NCI-H1694 (cell line): Measurements from ENCODE around the gene UGT1A8.
"Not testable (repeated sequence)": the region's sequence is repeated elsewhere in the genome, so short reads cannot be mapped to it uniquely, and the experiment has no call there.

Experiments
- DNase-seq: peaks from one replicate; lab custom pipeline; 2025; lab: John Stamatoyannopoulos, UW

The UGT1A8 gene

DNA sequence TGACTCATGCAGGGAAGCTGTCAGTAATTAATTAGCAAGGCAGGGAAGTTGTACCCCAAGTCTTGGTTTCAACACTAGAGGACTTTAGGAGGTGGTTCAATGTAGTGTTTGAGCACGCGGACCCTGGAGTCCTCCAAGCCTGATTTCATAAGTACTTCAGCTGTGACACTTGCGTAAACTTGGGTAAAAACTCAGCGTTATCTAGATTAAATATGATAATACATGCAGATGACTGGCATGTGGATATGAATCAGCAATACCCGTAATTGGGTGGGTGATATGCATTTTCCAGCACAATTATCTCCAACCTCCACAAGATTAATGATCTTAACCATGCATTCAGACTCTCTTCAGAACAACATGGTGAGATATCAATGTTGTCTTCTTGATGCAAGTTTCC, 69.5 kb downstream of the UGT1A8 start:
- DNase-seq, result no peak

DNA sequence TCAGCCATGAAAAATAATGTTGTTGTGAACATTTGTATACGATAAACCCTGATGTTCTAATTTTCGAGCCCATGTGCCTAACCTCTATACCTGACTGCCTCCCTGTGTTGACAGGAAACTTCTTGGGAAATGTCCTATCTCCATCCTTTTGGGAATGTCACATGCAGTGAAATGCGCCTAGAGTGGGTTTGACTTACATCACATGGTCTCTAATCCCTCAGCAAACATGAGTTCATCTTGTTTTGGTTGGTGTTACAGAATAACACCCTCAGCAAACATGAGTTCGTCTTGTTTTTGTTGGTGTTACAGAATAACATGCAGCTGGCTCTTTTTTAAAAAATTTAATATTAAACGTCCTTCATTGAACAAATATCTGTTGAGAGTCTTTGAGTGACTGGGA, 70.9 kb downstream of the UGT1A8 start:
- no peak for DNase-seq

GRCh38 chr2:233689031-233689430, 71.6 kb downstream of the UGT1A8 start:
- DNase-seq, result no peak

- DNase-seq, result no peak
These were observed 72.1 kb downstream of the UGT1A8 start for GRCh38 chr2:233689501-233689900.

GRCh38 chr2:233690444-233690843, 73.0 kb downstream of the UGT1A8 start:
- DNase-seq, result no peak

GRCh38 chr2:233691443-233692433, 74.3 kb downstream of the UGT1A8 start:
- no peak for DNase-seq

GRCh38 chr2:233692648-233693047, 75.2 kb downstream of the UGT1A8 start, which contains the start of gene UGT1A6:
TSS of gene UGT1A6 (plus strand) at chr2:233692890. CDS start at chr2:233693005, 115 bp downstream.
- DNase-seq, result no peak

GRCh38 chr2:233693963-233694362, 76.5 kb downstream of the UGT1A8 start:
- DNase-seq, result no peak

GRCh38 chr2:233698740-233699139, 81.3 kb downstream of the UGT1A8 start:
- DNase-seq, result no peak

DNA sequence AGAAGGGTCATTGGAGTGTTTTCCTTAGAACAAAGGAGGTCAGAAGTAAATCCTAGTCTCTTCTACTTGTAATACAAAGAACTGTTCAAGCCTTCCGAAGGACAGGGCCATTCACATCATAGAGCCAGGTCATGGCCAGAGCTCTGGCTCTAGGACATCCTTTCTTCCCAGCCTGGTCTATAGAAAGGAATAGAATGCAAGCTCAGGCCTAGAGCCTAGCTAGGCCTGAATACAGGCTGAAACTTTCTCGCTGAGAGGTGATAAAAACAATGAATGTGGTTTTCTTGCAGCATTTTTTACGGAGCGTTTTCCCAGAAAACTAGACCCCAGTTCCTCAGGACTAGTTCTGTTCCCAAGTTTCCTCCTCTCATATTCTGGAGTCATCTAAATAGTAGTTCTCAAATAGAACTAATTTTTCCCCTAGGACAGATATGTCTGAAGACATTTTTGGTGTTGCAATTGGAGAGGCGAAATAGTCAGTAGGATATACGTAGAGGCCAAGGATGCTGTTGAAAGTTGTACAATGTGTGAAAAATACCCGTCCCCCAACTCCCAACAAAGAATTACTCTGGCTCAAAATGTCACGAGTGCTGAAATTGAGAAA, 82.1 kb downstream of the UGT1A8 start:
- DNase-seq, result no peak

DNA sequence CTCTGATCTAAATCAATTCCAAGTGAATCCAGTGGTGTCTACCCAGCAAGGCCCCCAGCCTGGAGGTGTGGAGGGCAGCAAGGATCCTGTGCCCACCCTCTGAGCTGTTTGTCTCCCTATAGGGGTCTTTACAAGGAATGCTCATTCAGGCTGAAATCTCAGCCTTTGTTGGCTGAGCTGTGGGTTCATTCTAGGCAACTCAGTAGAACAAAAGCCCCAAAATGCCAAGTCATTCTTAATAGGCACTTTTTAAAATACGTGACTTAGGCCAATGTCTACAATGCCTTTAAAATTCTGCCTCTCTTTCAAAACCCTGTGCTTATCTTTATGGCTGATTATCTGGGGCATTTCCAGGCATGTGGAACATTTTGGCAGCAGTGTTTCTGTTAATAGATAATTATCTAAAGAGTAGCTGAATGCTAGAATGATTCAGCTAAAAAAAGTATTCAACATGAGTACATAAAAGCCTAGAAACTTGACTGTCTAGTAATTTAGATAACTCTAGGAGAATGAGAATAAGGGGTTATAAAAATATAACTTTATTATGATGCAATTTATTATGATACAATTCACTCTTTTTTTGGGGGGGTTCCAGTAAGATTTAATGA, 82.7 kb downstream of the UGT1A8 start:
- DNase-seq, result no peak

GRCh38 chr2:233700842-233701241, 83.4 kb downstream of the UGT1A8 start:
- not testable (repeated sequence) for DNase-seq

- no peak for DNase-seq
These were observed 84.8 kb downstream of the UGT1A8 start for GRCh38 chr2:233702238-233702637.

DNA sequence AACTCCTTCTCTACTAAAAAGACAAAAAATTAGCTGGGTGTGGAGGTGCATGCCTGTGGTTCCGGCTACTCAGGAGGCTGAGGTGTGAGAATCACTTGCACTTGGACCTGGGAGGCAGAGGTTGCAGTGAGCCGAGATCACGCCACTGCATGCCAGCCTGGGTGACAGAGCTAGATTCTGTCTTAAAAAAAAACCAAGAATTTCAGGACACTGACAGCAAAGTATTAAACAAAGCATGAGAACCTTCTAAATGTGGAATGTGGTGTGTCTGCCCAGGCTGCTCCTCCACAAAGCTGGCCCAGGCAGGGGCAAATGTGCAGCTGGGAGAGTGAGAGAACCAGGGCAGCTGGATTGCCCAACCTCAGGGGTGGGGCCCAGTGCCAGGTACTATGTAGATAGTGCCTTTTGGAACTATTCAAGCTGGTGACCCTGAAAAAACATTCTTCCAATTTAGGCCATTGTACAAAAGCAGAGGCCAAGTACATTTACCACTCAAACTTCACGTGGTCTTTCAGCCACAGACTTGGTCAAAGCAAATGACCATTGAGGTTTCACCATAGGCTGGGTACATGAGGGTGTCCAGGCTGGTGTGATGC, 88.6 kb downstream of the UGT1A8 start:
- DNase-seq, result no peak

GRCh38 chr2:233706720-233707119, 89.3 kb downstream of the UGT1A8 start:
- DNase-seq, result no peak

DNA sequence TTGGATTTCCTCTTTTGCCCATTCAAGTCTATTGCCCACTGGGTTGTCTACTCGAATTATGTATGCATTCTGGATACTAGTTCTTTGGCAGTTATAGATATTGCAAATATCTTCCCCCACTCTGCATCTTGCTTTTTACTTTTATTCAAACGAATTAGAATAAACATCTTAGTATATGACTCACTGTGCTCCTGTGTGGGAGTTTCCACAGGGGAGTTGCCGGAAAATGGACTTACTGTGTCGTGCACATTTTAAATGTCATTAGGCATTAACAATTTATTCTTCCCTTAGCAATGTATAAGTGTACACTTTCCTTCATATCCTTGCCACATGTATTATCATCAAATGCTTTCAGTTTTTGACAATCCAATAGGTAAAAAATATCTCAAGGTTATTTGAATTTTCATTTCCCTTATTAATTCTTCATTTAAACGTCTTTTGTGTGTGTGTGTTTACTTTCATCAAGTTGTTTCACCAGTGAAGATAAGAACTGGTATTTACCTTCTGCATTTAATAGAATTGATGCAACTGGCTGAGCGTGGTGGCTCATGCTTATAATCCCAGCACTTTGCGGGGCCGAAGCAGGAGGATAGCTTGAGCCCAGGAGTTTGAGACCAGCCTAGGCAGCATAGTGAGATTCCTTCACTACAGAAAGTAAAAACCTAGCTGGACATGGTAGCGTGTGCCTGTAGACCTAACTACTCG, 90.7 kb downstream of the UGT1A8 start:
- DNase-seq, result no peak

DNA sequence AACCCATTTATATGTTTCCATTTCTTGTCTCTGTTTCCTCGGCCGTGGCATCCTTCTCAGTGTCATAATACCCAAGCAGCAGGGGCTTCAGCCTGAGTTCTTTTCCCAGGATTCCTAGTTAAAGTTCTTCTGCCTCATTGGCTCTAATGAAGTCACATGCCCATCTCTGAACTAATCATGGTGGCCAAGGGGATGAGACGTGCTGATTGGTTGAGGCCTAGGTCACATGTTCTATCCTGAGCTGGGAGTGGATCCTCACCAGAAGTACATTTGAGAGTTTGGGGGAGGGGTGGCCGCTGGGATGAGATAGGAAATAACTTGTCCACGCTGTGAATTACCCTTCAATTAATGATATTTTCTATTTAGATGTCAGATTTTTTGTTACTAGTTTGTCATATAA, 91.5 kb downstream of the UGT1A8 start:
- no peak for DNase-seq

DNA sequence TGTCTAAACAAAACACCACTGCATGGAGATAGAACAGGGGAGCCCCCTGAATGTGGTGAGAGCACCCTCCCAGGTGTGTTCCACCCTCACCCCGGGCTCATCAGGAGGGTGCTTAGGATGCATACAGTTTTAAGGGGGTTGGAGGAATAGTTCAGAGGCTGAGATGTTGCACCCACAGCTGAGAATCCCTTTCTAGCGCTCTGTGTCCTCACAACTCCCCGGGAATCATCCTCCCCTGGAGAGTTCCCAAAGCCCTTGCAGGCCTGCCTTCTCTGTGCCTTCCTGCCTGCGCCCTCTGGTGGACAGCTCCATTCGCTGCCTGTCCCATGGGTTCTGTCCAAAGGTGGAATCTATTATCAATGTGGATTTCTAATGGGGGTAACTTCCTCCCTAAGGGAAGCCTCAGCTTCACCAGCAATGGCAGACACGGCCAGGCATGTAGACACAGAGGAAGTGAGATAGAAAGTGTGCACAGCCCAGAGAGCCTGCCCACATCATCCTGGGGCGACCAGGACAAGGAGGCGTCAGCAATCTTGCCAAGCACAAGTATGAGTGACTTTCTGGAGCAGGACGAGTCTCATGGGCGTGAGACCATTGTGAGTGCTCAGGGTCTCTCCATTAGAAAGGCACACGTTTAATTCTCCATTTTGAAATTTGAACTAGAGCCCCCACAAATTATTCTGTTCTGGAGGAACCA, 94.0 kb downstream of the UGT1A8 start:
- peak; percentile 56 for DNase-seq

DNA sequence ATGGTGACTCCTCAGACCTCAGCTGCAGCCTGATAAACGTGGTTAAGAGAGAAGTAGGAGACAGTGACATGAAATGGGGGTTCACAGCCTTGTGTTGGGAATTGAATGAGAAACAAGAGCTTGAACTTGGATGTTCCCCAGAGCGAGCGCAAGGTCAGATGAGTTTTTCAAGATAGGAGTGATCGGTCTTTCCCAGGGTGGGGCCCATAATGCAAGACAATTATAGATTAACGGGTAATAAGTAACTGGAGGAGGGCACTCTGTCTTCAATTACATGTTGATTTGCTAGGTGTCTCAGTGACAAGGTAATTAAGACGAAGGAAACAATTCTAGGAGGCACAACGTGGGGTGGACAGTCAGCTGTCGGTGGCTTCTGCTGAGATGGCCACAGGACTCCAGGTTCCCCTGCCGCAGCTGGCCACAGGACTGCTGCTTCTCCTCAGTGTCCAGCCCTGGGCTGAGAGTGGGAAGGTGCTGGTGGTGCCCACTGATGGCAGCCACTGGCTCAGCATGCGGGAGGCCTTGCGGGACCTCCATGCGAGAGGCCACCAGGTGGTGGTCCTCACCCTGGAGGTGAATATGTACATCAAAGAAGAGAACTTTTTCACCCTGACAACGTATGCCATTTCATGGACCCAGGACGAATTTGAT, 95.3 kb downstream of the UGT1A8 start, which contains the start of gene UGT1A5:
UGT1A5 (plus strand) TSS at position 297 of the 651 bp plus-strand sequence; CDS start at position 382, 85 bp downstream.
- DNase-seq, result no peak

- DNase-seq, result no peak
These were observed 95.8 kb downstream of the UGT1A8 start for GRCh38 chr2:233713262-233713615.

DNA sequence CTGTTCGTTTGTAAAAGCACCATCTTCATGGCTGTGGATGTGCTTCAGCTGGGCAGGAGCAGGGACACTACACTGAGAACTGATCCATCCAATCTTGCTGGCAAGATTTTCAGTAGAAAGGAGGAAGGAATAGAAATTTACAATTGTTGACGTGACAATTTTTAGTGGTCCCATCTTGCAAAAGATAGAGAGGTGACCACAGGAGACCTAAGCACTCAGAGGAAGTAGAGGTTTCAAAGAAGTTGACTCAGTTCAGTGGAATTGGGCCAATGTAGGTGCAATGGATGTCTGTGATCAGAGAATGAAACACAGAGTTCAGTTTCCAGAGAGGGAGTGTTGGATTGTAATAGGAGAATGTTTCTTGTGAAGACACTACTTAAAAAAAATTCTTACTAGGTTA, 96.7 kb downstream of the UGT1A8 start:
- no peak for DNase-seq
